ENCODE data around the gene BMP4. TPM values are rescaled to one million over a fixed set of nuclear protein-coding genes. Genes with fewer than 3 reads are reported as not detected.

BMP4 gene
- total RNA-seq, 1 experiment from 2014 or later = 0.87 TPM

GRCh38 chr14:53996041-53996440 is 39.4 kb upstream of the BMP4 start:
- in situ Hi-C loops (cut with HindIII; ENCODE audit: low pct_unique_long_range_greater_than_20kb, low sequenced_read_pairs) = no loop called here

DNA sequence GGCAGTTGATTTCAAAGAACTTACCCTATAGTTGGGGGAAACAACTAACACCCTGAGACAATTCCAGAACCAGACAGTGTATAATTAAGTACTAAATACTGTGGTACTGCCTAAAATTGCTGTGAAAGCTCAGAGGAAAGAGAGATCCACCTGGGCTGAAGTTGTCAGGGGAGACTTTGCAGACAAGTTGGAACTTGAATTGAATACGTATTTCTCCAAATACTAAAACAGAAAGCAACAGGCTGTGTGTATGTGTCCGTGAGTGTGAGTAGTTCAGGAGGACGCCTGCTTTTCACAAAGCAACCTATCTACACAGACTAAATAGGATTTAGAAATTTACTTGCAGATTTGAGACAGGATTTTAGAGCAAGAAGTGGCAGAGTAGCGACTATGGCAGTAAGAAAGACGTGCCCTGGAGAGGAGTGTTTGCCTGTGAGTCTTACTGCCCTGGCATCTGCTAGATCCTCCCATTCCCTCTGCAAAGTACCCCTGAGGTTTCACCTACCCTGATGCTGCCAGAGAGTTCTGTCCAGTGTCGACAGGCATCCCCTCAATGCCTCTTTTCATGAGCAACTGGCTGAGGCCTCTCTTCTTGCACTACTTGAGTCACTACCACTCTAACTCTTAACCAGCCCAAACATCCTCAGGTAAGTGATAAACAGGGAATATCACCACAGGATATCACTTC is 37.4 kb upstream of the BMP4 start:
- Histone ChIP-seq H3K27me3 (ENCODE audit: control insufficient read depth, insufficient read depth, low read length) (no peaks in the 10 kb centered on the region), H3K27ac (ENCODE audit: low read length) (no peak overlapping the region), H3K4me3 (ENCODE audit: low read depth in 2 of 2, low read length in 2 of 2) (no peak overlapping the region), H3K36me3 (ENCODE audit: control insufficient read depth, insufficient read depth, low read length) (no peaks in the 10 kb centered on the region), H3K9me3 (ENCODE audit: control insufficient read depth, insufficient read depth, low read depth, low read length) (no peaks in the 10 kb centered on the region), H3K4me1 (ENCODE audit: control insufficient read depth, insufficient read depth, low read length) (no peaks in the 10 kb centered on the region)
- ATAC-seq (no peak), DNase-seq (ENCODE audit: low read depth, low spot score) (no peak)
- ChIA-PET CTCF (no interaction called here), POLR2A (no interaction called here)
- TF ChIP-seq CTCF (IDR thresholded peaks at IDR 0.05) = no peak
- TF ChIP-seq SIN3A (IDR thresholded peaks at IDR 0.05; ENCODE audit: borderline replicate concordance, insufficient read depth, low read depth, low read length) = no peak
- no peak for TF ChIP-seq TCF7L2 (IDR thresholded peaks at IDR 0.05; ENCODE audit: low read depth, low read length)
- no TSS peak for BruUV-seq (replicated peaks)
- in situ Hi-C loops (cut with HindIII; ENCODE audit: low pct_unique_long_range_greater_than_20kb, low sequenced_read_pairs) = no loop called here
- intact Hi-C loops (cut with micrococcal nuclease; ENCODE audit: unreplicated experiment) = no loop called here

More at GRCh38 chr14:53996041-53996440, 39.4 kb upstream of the BMP4 start:
- DNase-seq (ENCODE audit: low read depth, low spot score) (no peak), ATAC-seq (no peak)
- TF ChIP-seq CTCF (IDR thresholded peaks at IDR 0.05) (no peak), SIN3A (IDR thresholded peaks at IDR 0.05; ENCODE audit: borderline replicate concordance, insufficient read depth, low read depth, low read length) (no peak), POLR2AphosphoS5 (IDR thresholded peaks at IDR 0.05; ENCODE audit: low read depth, low read length) (no peak), TCF7L2 (IDR thresholded peaks at IDR 0.05; ENCODE audit: low read depth, low read length) (no peak)
- TF ChIP-seq, protein P1, sequence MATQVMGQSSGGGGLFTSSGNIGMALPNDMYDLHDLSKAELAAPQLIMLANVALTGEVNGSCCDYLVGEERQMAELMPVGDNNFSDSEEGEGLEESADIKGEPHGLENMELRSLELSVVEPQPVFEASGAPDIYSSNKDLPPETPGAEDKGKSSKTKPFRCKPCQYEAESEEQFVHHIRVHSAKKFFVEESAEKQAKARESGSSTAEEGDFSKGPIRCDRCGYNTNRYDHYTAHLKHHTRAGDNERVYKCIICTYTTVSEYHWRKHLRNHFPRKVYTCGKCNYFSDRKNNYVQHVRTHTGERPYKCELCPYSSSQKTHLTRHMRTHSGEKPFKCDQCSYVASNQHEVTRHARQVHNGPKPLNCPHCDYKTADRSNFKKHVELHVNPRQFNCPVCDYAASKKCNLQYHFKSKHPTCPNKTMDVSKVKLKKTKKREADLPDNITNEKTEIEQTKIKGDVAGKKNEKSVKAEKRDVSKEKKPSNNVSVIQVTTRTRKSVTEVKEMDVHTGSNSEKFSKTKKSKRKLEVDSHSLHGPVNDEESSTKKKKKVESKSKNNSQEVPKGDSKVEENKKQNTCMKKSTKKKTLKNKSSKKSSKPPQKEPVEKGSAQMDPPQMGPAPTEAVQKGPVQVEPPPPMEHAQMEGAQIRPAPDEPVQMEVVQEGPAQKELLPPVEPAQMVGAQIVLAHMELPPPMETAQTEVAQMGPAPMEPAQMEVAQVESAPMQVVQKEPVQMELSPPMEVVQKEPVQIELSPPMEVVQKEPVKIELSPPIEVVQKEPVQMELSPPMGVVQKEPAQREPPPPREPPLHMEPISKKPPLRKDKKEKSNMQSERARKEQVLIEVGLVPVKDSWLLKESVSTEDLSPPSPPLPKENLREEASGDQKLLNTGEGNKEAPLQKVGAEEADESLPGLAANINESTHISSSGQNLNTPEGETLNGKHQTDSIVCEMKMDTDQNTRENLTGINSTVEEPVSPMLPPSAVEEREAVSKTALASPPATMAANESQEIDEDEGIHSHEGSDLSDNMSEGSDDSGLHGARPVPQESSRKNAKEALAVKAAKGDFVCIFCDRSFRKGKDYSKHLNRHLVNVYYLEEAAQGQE (IDR thresholded peaks at IDR 0.05; ENCODE audit: insufficient read depth in 1 of 2, low read depth in 2 of 2, low read length in 1 of 2) = no peak
- BruUV-seq (replicated peaks) = no TSS peak
- Histone ChIP-seq H3K4me3 (ENCODE audit: low read depth in 2 of 2, low read length in 2 of 2) (no peak overlapping the region), H3K27me3 (ENCODE audit: control insufficient read depth, insufficient read depth, low read length) (no peaks in the 10 kb centered on the region), H3K9me3 (ENCODE audit: control insufficient read depth, insufficient read depth, low read depth, low read length) (no peaks in the 10 kb centered on the region), H3K4me1 (ENCODE audit: control insufficient read depth, insufficient read depth, low read length) (no peaks in the 10 kb centered on the region), H3K27ac (ENCODE audit: low read length) (no peak overlapping the region), H3K36me3 (ENCODE audit: control insufficient read depth, insufficient read depth, low read length) (no peaks in the 10 kb centered on the region)
- ChIA-PET POLR2A (no interaction called here), CTCF (no interaction called here)
- intact Hi-C loops (cut with micrococcal nuclease; ENCODE audit: unreplicated experiment) = no loop called here
